Heart left ventricle (tissue), 13 donors: ENCODE results near the gene NUDC.

Source experiments
- POLR2A ChIP-seq, 2 donors: fragments of 450-650 bp; IDR thresholded peaks; one replicate each; pipeline ENCODE4 v1.6.1; 2017; ENCODE audit warnings: antibody characterized with exemption in 2 of 2, mild to moderate bottlenecking in 2 of 2, moderate library complexity in 2 of 2
- TF ChIP-seq, protein P1 (sequence below), 12 donors: fragments of 200-600 bp; sonication (generic) in 4 of 12; IDR thresholded peaks; one replicate each; pipeline versions ENCODE4 v1.5.0 to v1.8.0; 2018 to 2022; ENCODE audit warnings: antibody characterized with exemption in 12 of 12, mild to moderate bottlenecking in 5 of 12
- donor health status: ischemic (EF 13 %, LVEDD 7.1; RV severe dilation, severe dysfunction).
- donor health status: DM: no; HTN: yes; CAD: no.
- donor health status: DM: no; HTN: no; CAD: no.
- donor health status: ischemic (EF 25% LVEDD 6.9; RV normal size, moderate dysfunction).
- donor health status: ischemic (EF 25% LVEDD 5.7; RV mildly dilated, moderate dysfunction).
- donor health status: ischemic (EF 35%, LVEDD 5.7; RV mildly dilated, moderate dysfunction).
- donor health status: nonischemic (EF 11% LVEDD 7.7; RV severe dilation, severe dysfunction).
- donor health status: DM: yes; HTN: yes; CAD: no.
- donor health status: PGD.
- donor health status: ischemic (EF 29% LVEDD 5.4; RV normal size, mild dysfunction).
- donor health status: nonischemic (EF 23%, LVEDD 6.1; RV moderate dilation, normal function).

DNA sequence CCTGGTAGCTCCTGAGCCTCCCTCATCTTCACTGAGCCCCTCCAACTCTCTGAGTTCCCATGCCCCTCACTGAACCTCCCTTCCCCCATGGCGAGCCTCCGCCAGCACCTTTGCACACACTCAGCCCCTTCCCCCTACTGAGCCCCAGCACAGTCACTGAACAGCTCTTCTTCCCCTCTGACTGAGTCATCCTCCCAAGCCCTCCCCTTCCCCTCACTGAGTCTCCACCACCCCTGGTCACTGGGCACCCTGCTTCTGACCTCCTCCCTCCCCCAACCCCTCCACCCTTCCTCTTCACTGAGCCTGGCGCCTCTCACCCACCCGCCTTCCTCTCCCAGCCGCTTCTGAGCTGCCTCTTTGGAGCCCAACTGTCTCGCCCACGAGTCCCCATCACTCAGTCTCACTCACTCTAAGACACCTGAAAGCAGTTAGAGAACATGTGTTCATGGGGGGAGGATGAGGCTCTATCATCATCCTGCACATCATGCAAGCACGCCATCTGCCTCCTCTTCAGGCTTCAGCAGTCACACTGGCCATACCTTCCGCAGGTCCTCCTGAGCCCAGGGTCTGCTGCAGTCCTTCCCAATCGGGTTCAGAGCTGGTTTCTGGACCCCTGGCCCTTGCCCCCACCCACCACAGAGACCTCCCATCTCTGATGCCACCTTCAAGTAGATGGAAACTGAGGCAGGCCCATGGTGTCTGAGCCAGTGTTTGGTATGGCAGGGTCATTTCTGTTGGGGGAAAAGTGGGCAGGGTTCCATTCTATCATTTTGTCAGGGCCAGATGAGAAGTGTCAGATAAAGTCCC lies 70.0 kb downstream of the NUDC start:
- TF ChIP-seq, protein P1, sequence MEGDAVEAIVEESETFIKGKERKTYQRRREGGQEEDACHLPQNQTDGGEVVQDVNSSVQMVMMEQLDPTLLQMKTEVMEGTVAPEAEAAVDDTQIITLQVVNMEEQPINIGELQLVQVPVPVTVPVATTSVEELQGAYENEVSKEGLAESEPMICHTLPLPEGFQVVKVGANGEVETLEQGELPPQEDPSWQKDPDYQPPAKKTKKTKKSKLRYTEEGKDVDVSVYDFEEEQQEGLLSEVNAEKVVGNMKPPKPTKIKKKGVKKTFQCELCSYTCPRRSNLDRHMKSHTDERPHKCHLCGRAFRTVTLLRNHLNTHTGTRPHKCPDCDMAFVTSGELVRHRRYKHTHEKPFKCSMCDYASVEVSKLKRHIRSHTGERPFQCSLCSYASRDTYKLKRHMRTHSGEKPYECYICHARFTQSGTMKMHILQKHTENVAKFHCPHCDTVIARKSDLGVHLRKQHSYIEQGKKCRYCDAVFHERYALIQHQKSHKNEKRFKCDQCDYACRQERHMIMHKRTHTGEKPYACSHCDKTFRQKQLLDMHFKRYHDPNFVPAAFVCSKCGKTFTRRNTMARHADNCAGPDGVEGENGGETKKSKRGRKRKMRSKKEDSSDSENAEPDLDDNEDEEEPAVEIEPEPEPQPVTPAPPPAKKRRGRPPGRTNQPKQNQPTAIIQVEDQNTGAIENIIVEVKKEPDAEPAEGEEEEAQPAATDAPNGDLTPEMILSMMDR (IDR thresholded peaks at IDR 0.05): no peak
- no peak for TF ChIP-seq POLR2A (IDR thresholded peaks at IDR 0.05)
